Endothelial cell of umbilical vein (primary cell): ENCODE results near the gene AHCY.
"Not testable (repeated sequence)": the region's sequence is repeated elsewhere in the genome, so short reads cannot be mapped to it uniquely, and the experiment has no call there.

Source experiments
- CTCF ChIP-seq, 2 donors: IDR thresholded peaks; 1 replicate in 1 of 2; 2 replicates in 1 of 2; pipeline ENCODE4 v1.5.1; 2011; ENCODE audit warnings: low read length in 2 of 2, mild to moderate bottlenecking in 2 of 2, moderate library complexity in 2 of 2, control low read depth in 1 of 2, inconsistent platforms in 1 of 2, low read depth in 1 of 2; ENCODE audit not compliant: insufficient read depth in 1 of 2; ENCODE audit errors: extremely low read depth in 1 of 2
- EZH2 ChIP-seq: IDR thresholded peaks from 2 replicates; pipeline ENCODE4 v1.6.1; 2012; ENCODE audit warnings: borderline replicate concordance, low read depth, mild to moderate bottlenecking, moderate library complexity, low read length, inconsistent platforms; ENCODE audit not compliant: severe bottlenecking
- JUN ChIP-seq: IDR thresholded peaks from 2 replicates; pipeline ENCODE4 v1.6.1; 2011; ENCODE audit warnings: borderline replicate concordance, low read depth; ENCODE audit not compliant: insufficient read length, insufficient read depth
- POLR2AphosphoS5 ChIP-seq: IDR thresholded peaks from 2 replicates; pipeline ENCODE4 v1.6.1; 2012; ENCODE audit warnings: low read depth, mild to moderate bottlenecking, control low read depth, low read length, moderate library complexity; ENCODE audit not compliant: insufficient read depth

GRCh38 chr20:34263468-34263867, 39.7 kb downstream of the AHCY start:
- not testable (repeated sequence) for TF ChIP-seq CTCF (IDR thresholded peaks at IDR 0.05; ENCODE audit: extremely low read depth in 1 of 2, insufficient read depth in 1 of 2, low read depth in 1 of 2, low read length in 2 of 2); POLR2AphosphoS5; JUN; EZH2
